Endothelial cell of umbilical vein (primary cell): ENCODE measurements around the gene ZNHIT2. TPM values are rescaled to one million over a fixed set of nuclear protein-coding genes. Genes with fewer than 3 reads are reported as not detected.

Experiments used
- BruUV-seq: library from RNA; stranded (reverse); fragments of 400-500 nt; replicated peaks from 2 replicates; lab custom pipeline; 2021; lab: Mats Ljungman, UMichigan
- CTCF ChIA-PET: fragments of 300-600, 350-600 bp; sonication (Branson Sonifier 250); formaldehyde crosslinking; loops from one replicate; lab custom pipeline; 2021; ENCODE audit warnings: antibody characterized with exemption, inconsistent platforms; lab: Charles Lee
- POLR2A ChIA-PET: fragments of 300-600, 350-600 bp; sonication (Branson Sonifier 250); formaldehyde crosslinking; loops from one replicate; lab custom pipeline; 2021; ENCODE audit warnings: antibody characterized with exemption, inconsistent platforms; lab: Charles Lee
- DNase-seq: peaks from one replicate; pipeline ENCODE4 v3.0.0-alpha.2; 2011; ENCODE audit warnings: low read depth, low spot score
- FAIRE-seq: peaks from 2 replicates; lab custom pipeline; 2011; peaks lifted over from hg19 to GRCh38; lab: Jason Lieb, UNC
- H2AFZ ChIP-seq: 2 replicates; pipeline ENCODE4 v1.6.0; 2012; ENCODE audit warnings: low read depth, low read length, control low read depth, inconsistent platforms
- H3K27ac ChIP-seq: 2 replicates; pipeline ENCODE4 v1.5.1; 2011; ENCODE audit warnings: low read depth, mild to moderate bottlenecking, control low read depth, low read length, moderate library complexity; ENCODE audit not compliant: insufficient read depth
- H3K27me3 ChIP-seq, 2 experiments: 2 replicates each; pipeline versions ENCODE4 v1.6.0 to v1.6.1; 2011; ENCODE audit warnings: low read length in 2 of 2, mixed read lengths in 1 of 2; ENCODE audit not compliant: control insufficient read depth in 2 of 2, insufficient read depth in 2 of 2
- H3K36me3 ChIP-seq, 2 experiments: 2 replicates in 1 of 2; 3 replicates in 1 of 2; pipeline ENCODE4 v1.5.1; 2011; ENCODE audit warnings: low read length in 2 of 2, mild to moderate bottlenecking in 1 of 2, moderate library complexity in 1 of 2; ENCODE audit not compliant: control insufficient read depth in 2 of 2, insufficient read depth in 2 of 2; ENCODE audit errors: extremely low read depth in 1 of 2
- H3K4me1 ChIP-seq: 3 replicates; pipeline ENCODE4 v1.5.1; 2011; ENCODE audit warnings: mild to moderate bottlenecking, low read length; ENCODE audit not compliant: control insufficient read depth, insufficient read depth; ENCODE audit errors: extremely low read depth
- H3K4me2 ChIP-seq: 2 replicates; pipeline ENCODE4 v1.6.1; 2011; ENCODE audit warnings: low read length, control low read depth, mixed read lengths; ENCODE audit not compliant: insufficient read depth
- H3K4me3 ChIP-seq, 3 experiments: fragments of 200-600 bp in 1 of 3; sonication (generic), shearing (Covaris generic) in 1 of 3; replicated peaks in 1 of 3; 2 replicates each; pipeline ENCODE4 v1.5.1; 2011 to 2016; ENCODE audit warnings: control low read depth in 3 of 3, low read length in 3 of 3, mild to moderate bottlenecking in 2 of 3, inconsistent platforms in 1 of 3, low read depth in 1 of 3, moderate library complexity in 1 of 3; ENCODE audit not compliant: insufficient read depth in 1 of 3
- H3K79me2 ChIP-seq: 2 replicates; pipeline ENCODE4 v1.6.0; 2012; ENCODE audit warnings: low read length, inconsistent platforms; ENCODE audit not compliant: control insufficient read depth, insufficient read depth
- H3K9ac ChIP-seq: replicated peaks from 2 replicates; pipeline ENCODE3; 2011; ENCODE audit warnings: low read length, control low read depth; ENCODE audit not compliant: insufficient read depth; ENCODE audit errors: extremely low read depth
- H3K9me1 ChIP-seq: replicated peaks from 3 replicates; pipeline ENCODE4 v1.6.0; 2011; ENCODE audit warnings: mild to moderate bottlenecking, low read length; ENCODE audit not compliant: control insufficient read depth, insufficient read depth; ENCODE audit errors: extremely low read depth
- H3K9me3 ChIP-seq: replicated peaks from 2 replicates; pipeline ENCODE4 v1.5.1; 2012; ENCODE audit warnings: low read length, inconsistent platforms; ENCODE audit not compliant: control insufficient read depth, insufficient read depth
- H4K20me1 ChIP-seq: replicated peaks from 2 replicates; pipeline ENCODE3; 2011; ENCODE audit warnings: mild to moderate bottlenecking, low read length; ENCODE audit not compliant: control insufficient read depth, insufficient read depth; ENCODE audit errors: extremely low read depth
- FOS ChIP-seq: IDR thresholded peaks from 2 replicates; pipeline ENCODE4 v1.6.1; 2011; ENCODE audit warnings: mild to moderate bottlenecking, low read length, moderate library complexity, borderline replicate concordance; ENCODE audit not compliant: insufficient read depth
- GATA2 ChIP-seq: IDR thresholded peaks from 2 replicates; pipeline ENCODE4 v1.7.0; 2011; ENCODE audit warnings: low read depth, mild to moderate bottlenecking, moderate library complexity, mixed read lengths, low read length; ENCODE audit not compliant: insufficient read length, insufficient read depth
- JUN ChIP-seq: IDR thresholded peaks from 2 replicates; pipeline ENCODE4 v1.6.1; 2011; ENCODE audit warnings: borderline replicate concordance, low read depth; ENCODE audit not compliant: insufficient read length, insufficient read depth
- MAX ChIP-seq: IDR thresholded peaks from 2 replicates; pipeline ENCODE4 v1.6.1; 2011; ENCODE audit not compliant: insufficient read depth, insufficient read length
- MYC ChIP-seq: IDR thresholded peaks from one replicate; pipeline ENCODE4 v1.6.1; 2011; ENCODE audit warnings: mild to moderate bottlenecking, low read depth, low read length
- POLR2A ChIP-seq: IDR thresholded peaks from 2 replicates; pipeline ENCODE4 v1.6.1; 2012; ENCODE audit warnings: low read depth, mild to moderate bottlenecking, control low read depth, low read length
- POLR2AphosphoS5 ChIP-seq: IDR thresholded peaks from 2 replicates; pipeline ENCODE4 v1.6.1; 2012; ENCODE audit warnings: low read depth, mild to moderate bottlenecking, control low read depth, low read length, moderate library complexity; ENCODE audit not compliant: insufficient read depth
- dilution Hi-C: fragments of 300-500 bp; cut with MboI; formaldehyde crosslinking; loops from one replicate; pipeline ENCODE4 v1.15.0; 2019; ENCODE audit warnings: low sequenced_read_pairs; ENCODE audit not compliant: extremely low pct_ligation_motif_present
- intact Hi-C: fragments of 100-400 bp; cut with micrococcal nuclease; formaldehyde crosslinking; loops from one replicate; pipeline ENCODE4 v1.10.0; 2022
- polyA plus RNA-seq, 4 experiments: library from polyadenylated mRNA; depleted of rRNA in 3 of 4; stranded (reverse) in 3 of 4; unstranded in 1 of 4; fragments of >200 nt; gene quantifications; 2 replicates each; pipeline versions ENCODE4 v1.2.1 to v1.2.3, GENCODE V29; 2011 to 2012; ENCODE audit warnings: missing spikeins in 1 of 4
- total RNA-seq: library from RNA; stranded (reverse); gene quantifications from 2 replicates; pipeline ENCODE4 v1.2.3, GENCODE V29; 2021

Gene ZNHIT2
- total and polyA plus RNA-seq, 2 donors (not counting 3 experiments of a cell fraction or from before 2014, with no cell fraction given): 7.1 to 9.0 TPM

- Histone ChIP-seq H2AFZ (no peak overlapping the region), H3K9me3 (no peaks in the 10 kb centered on the region), H3K27me3 (no peaks in the 10 kb centered on the region), H3K9ac (no peak overlapping the region), H3K79me2 (peaks cover 14% of the 10 kb centered on the region), H3K4me1 (peaks cover 7% of the 10 kb centered on the region), H3K27ac (no peak overlapping the region), H3K9me1 (no peaks in the 10 kb centered on the region), H4K20me1 (no peaks in the 10 kb centered on the region), H3K4me2 (no peak overlapping the region), H3K36me3 (peaks cover 11 to 56% of the 10 kb centered on the region in 2 experiments), H3K4me3 (no peak overlapping the region)
- FAIRE-seq (no peak), DNase-seq (no peak)
- ChIA-PET POLR2A (no interaction called here), CTCF (interaction anchor here (2.0 kb wide), 1 partner anchor 12 kb away, joined by 7 read pairs; the partner anchor contains the start of gene ZNHIT2)
- dilution Hi-C loops: no loop called here
- no TSS peak for BruUV-seq
- intact Hi-C loops: no loop called here
- TF ChIP-seq FOS (no peak), MAX (no peak), GATA2 (no peak), MYC (no peak), JUN (no peak), POLR2AphosphoS5 (no peak), POLR2A (no peak)
Measured at GRCh38 chr11:65129649-65130441, 12.3 kb upstream of the ZNHIT2 start.
